ENCODE data around the gene TIGD6.

TIGD6 gene

DNA sequence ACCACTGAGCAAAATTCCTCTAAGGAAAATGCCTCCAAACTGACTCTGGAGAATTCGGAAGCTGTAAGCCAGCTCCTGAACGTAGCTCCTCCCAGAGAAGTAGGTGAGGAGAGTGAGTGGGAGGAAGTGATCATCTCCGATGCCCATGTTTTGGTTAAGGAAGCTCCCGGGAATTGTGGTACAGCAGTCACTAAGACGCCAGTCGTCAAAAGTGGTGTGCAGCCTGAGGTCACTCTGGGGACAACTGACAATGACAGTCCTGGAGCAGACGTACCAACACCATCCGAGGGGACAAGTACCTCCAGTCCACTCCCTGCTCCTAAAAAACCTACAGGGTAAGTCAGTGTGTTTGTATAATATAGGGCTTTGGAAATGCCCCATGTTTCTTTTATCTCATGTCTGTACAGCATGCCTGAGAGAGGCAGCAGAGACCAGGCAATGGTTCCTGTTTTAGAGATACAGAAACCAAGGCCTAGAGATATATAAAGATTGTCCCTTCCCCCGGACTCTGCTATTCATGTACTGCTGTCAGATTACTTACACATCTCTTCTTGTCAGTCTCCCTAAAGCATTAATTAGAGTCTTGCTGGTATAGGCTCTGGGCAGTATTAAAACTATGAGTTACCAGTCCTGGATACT, 24.0 kb upstream of the TIGD6 start:
- Histone ChIP-seq H3K36me3 (ENCODE audit: insufficient read depth, low read length) (peaks cover 15% of the 10 kb centered on the region), H3K9ac (ENCODE audit: low read depth, low read length) (no peak overlapping the region), H3K9me3 (ENCODE audit: control insufficient read depth, insufficient read depth, low read length) (no peaks in the 10 kb centered on the region), H3K4me1 (ENCODE audit: insufficient read depth, low read length) (peaks cover 25% of the 10 kb centered on the region)

DNA sequence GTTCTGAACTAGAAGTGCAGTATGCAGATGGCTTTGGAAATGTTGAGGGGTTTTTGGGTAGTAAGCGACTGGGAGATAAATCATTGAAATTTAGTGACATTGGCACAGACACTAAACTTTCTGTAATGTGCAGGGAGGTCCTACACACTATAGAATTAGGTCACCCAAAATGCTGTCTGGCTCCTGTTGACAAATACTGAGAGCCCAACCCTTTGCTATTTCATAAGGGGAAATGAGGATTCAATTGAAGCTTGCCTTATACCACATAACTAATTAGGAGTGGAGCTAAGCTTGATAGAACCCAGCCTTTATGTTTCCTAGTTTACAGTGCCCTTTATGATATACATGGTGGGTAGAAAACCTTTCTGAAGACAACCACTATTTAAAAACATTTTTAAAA, 22.7 kb upstream of the TIGD6 start:
- Histone ChIP-seq H3K9me3 (ENCODE audit: control insufficient read depth, insufficient read depth, low read length) (no peaks in the 10 kb centered on the region), H3K9ac (ENCODE audit: low read depth, low read length) (no peak overlapping the region), H3K4me1 (ENCODE audit: insufficient read depth, low read length) (peaks cover 25% of the 10 kb centered on the region), H3K36me3 (ENCODE audit: insufficient read depth, low read length) (peaks cover 18% of the 10 kb centered on the region)

DNA sequence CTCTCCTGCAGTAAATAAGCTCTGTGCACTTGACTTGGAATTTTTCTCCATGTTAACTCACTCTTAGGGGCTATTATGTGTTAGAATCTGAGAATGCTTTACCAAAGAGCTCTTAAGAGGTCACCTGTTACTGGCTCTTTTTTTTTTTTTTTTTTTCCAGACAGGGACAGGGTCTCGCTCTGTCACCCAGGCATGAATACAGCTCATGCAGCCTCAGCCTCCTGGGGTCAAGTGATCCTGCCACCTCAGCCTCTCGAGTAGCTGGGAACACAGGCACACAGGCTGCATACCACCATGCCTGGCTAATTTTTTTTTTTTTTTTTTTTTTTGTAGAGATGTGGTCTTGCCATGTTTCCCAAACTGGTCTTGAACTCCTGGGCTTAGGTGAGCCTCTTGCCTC, 22.2 kb upstream of the TIGD6 start:
- peaks cover 25% of the 10 kb centered on the region for H3K4me1 ChIP-seq (ENCODE audit: insufficient read depth, low read length)
- H3K9me3 ChIP-seq (ENCODE audit: control insufficient read depth, insufficient read depth, low read length), result no peaks in the 10 kb centered on the region
- no peak overlapping the region for H3K9ac ChIP-seq (ENCODE audit: low read depth, low read length)
- peaks cover 18% of the 10 kb centered on the region for H3K36me3 ChIP-seq (ENCODE audit: insufficient read depth, low read length)

DNA sequence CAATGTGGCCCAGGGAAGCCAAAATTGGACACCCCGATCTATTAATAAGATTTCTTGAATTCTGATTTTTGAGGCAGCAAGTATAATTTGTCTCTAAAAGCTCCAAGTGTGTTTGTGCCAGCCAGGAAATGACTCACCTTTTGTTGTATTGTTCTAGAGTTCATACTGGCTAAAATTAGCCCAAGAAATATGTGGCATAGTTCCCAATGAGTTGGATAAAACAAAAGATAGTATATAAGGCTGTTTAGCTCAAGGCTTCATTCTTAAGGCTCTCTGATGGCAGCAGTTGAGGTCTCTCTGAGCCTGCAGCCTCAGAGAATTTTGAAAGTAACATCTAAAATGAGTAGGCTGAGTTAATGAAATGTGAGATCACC, 21.7 kb upstream of the TIGD6 start:
- H3K4me1 ChIP-seq (ENCODE audit: insufficient read depth, low read length), result peaks cover 25% of the 10 kb centered on the region
- peaks cover 20% of the 10 kb centered on the region for H3K36me3 ChIP-seq (ENCODE audit: insufficient read depth, low read length)
- H3K9me3 ChIP-seq (ENCODE audit: control insufficient read depth, insufficient read depth, low read length), result no peaks in the 10 kb centered on the region
- H3K9ac ChIP-seq (ENCODE audit: low read depth, low read length), result no peak overlapping the region

DNA sequence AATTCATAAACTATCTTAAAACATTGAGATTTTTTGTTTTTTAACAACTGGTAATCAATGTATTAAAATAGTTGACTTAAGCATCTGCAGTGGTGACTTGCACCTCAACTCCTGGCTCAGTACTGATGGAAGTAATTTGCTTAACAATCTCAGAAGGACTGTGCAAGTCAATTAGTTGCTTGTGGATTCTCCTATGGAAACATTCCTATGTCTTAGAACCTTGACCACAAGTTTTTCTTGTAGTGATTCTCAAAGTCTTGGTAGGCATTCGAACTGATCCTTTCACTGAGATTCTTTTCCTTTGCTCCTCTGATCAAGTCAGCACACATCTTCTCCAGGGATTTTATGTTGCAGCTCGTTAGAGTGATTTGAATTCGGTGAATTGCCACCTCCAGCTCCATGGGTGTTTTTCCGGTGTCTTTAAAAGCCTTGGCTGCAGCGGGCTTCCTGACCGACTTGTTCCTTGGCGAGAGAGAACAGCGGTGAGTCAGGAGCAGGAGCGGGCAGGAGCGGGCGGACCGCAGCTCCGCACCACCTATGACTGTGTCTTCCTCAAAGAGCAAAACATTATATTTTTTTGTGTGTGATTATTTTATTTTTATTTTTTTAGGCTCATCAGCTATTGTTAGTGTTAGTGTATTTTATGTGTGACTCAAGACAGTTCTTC, 21.2 kb upstream of the TIGD6 start:
- Histone ChIP-seq H3K4me1 (ENCODE audit: insufficient read depth, low read length) (peaks cover 25% of the 10 kb centered on the region), H3K9me3 (ENCODE audit: control insufficient read depth, insufficient read depth, low read length) (no peaks in the 10 kb centered on the region), H3K9ac (ENCODE audit: low read depth, low read length) (no peak overlapping the region), H3K36me3 (ENCODE audit: insufficient read depth, low read length) (peaks cover 20% of the 10 kb centered on the region)

DNA sequence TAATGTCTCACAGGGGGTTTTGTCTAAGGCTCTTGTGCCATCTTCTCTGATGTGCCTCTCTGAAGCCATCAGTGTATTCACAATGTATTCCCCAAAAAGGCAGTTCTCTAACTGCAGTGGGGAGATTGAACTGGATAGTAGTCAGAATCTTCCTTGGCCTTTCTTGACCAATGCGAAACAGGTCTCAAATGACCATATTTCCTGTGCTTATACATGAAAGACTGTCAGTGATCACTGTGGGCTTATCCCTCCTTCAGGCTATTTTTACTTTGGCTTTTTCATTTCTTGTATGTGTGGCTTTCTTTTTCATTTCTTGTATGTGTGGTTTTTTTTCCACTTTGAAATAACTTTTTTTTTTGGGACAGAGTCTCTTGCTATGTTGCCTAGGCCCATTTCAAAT, 19.8 kb upstream of the TIGD6 start:
- H3K36me3 ChIP-seq (ENCODE audit: insufficient read depth, low read length), result peaks cover 28% of the 10 kb centered on the region
- peaks cover 25% of the 10 kb centered on the region for H3K4me1 ChIP-seq (ENCODE audit: insufficient read depth, low read length)
- peaks cover 8% of the 10 kb centered on the region; the same call in 1 of the 2 replicates for H3K9me3 ChIP-seq (ENCODE audit: control insufficient read depth, insufficient read depth, low read length)

DNA sequence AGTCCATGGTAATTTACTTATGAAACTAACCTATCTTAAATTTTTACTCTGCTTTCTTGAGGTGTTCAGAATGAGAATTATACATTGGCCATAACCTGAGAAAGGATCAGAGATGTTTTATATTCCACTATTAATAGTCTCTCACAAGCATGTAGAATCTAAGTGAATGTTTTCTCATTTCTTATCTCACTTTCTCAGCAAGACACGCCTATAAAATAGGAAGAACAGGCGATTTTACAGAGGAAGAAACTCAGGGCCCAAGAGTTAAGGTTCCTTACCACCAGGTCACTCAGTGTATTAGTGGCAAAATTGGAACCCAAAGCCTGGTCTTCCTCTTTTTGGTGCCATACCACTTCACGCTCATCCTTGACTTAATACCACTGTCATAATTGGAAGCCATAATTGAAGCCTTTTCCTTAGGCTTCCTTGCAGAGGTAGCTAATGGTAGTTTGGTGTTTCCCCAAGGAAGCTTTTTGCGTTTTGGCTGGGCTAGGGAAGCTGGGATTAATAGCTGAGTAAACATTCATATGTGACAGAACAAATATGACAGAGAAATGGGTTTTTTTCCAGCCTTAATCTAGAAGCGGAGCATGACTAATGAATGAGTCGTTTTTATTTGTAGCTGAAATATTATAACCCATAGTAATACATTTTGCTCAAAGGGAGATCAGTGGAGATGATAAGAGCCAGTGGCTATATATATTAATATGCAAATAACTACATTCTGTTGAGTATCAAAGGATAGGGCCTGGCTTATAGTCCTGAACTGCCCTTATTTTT, 17.0 kb upstream of the TIGD6 start:
- Histone ChIP-seq H3K4me1 (ENCODE audit: insufficient read depth, low read length) (peaks cover 17% of the 10 kb centered on the region), H3K9ac (ENCODE audit: low read depth, low read length) (no peak overlapping the region)

More for the DNA sequence above, 19.8 kb upstream of the TIGD6 start:
- no peak overlapping the region for H3K9ac ChIP-seq (ENCODE audit: low read depth, low read length)

DNA sequence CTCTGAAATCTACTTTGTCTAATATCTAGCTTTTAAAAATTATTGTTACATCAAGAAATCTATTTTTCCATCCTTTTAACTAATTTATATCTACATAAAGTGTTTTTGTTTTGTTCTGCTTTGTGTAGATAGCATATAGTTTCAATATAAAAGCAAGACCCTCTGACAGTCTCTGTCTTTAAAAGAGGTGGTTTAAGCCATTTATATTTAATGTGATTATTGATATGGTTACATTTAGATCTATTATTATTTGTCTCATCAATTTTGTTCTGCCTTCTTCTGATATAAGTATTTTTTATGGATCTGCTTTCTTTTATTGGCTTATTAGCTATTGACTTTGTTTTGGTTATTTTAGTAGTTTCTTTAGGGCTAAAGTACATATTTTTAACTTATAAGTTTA, 16.1 kb upstream of the TIGD6 start:
- H3K9me3 ChIP-seq (ENCODE audit: control insufficient read depth, insufficient read depth, low read length), result peaks cover 10% of the 10 kb centered on the region; the same call in 1 of the 2 replicates
- no peak overlapping the region for H3K9ac ChIP-seq (ENCODE audit: low read depth, low read length)
- peaks cover 37% of the 10 kb centered on the region for H3K36me3 ChIP-seq (ENCODE audit: insufficient read depth, low read length)
- peaks cover 10% of the 10 kb centered on the region for H3K4me1 ChIP-seq (ENCODE audit: insufficient read depth, low read length)

More for the DNA sequence above, 17.0 kb upstream of the TIGD6 start:
- peaks cover 34% of the 10 kb centered on the region for H3K36me3 ChIP-seq (ENCODE audit: insufficient read depth, low read length)
- peaks cover 10% of the 10 kb centered on the region; the same call in 1 of the 2 replicates for H3K9me3 ChIP-seq (ENCODE audit: control insufficient read depth, insufficient read depth, low read length)

DNA sequence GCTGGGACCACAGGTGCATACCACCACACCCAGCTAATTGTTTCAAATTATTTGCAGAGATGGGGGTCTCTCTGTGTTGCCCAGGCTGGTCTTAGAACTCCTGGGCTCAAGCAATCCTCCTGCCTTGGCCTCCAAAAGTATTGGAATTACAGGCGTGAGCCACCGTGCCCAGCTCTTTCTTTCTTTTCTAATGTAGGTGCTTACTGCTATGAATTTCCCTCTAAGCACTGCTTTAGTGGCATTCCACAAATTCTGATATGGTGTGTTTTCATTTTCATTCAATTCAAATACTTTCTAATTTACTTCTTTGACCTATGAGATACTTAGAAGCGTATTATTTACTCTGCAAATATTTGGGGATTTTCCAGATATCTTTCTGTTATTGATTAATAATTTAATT, 15.0 kb upstream of the TIGD6 start:
- Histone ChIP-seq H3K36me3 (ENCODE audit: insufficient read depth, low read length) (peaks cover 40% of the 10 kb centered on the region), H3K9me3 (ENCODE audit: control insufficient read depth, insufficient read depth, low read length) (peaks cover 10% of the 10 kb centered on the region; the same call in 1 of the 2 replicates), H3K4me1 (ENCODE audit: insufficient read depth, low read length) (no peaks in the 10 kb centered on the region), H3K9ac (ENCODE audit: low read depth, low read length) (no peak overlapping the region)

DNA sequence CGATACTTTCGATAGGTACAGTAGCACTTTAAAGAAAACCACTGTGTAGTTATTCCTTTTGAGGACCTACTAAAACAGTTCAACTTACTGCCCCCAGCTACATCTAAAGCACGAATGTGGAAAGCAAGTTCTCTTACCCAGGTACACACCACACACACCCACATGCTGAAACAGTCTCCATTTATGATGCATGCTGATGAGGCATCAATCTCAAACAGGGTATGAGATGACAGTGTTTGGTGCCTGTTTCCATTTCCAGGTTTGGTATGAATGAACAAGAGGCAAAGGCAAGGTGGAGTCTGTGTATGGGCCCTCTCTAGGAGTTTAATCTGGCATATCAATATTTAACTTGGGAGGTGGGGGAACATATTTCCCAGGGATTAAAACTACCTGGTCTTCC, 14.0 kb upstream of the TIGD6 start:
- Histone ChIP-seq H3K4me1 (ENCODE audit: insufficient read depth, low read length) (no peaks in the 10 kb centered on the region), H3K9me3 (ENCODE audit: control insufficient read depth, insufficient read depth, low read length) (peaks cover 10% of the 10 kb centered on the region; the same call in 1 of the 2 replicates), H3K9ac (ENCODE audit: low read depth, low read length) (no peak overlapping the region), H3K36me3 (ENCODE audit: insufficient read depth, low read length) (peaks cover 38% of the 10 kb centered on the region)

DNA sequence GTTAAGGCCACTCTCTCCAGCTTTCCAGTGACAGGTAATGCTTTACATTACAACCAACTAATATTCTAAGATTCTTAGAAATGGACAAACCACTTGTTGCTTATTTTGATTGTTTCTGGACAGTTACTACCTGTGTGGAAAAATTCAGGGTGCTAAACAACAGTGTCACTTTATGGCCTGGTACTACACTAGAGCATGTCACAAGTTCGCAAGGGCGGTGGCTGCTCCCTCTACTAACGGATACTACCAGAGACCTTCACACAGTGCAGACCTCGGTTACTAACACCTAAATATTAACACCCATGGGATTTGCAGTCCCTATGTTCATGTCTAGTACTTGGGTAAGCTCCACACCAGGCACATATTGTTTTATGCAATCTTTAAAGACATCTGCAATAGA, 13.5 kb upstream of the TIGD6 start:
- no peaks in the 10 kb centered on the region for H3K4me1 ChIP-seq (ENCODE audit: insufficient read depth, low read length)
- H3K36me3 ChIP-seq (ENCODE audit: insufficient read depth, low read length), result peaks cover 39% of the 10 kb centered on the region
- no peak overlapping the region for H3K9ac ChIP-seq (ENCODE audit: low read depth, low read length)
- H3K9me3 ChIP-seq (ENCODE audit: control insufficient read depth, insufficient read depth, low read length), result peaks cover 10% of the 10 kb centered on the region; the same call in 1 of the 2 replicates

DNA sequence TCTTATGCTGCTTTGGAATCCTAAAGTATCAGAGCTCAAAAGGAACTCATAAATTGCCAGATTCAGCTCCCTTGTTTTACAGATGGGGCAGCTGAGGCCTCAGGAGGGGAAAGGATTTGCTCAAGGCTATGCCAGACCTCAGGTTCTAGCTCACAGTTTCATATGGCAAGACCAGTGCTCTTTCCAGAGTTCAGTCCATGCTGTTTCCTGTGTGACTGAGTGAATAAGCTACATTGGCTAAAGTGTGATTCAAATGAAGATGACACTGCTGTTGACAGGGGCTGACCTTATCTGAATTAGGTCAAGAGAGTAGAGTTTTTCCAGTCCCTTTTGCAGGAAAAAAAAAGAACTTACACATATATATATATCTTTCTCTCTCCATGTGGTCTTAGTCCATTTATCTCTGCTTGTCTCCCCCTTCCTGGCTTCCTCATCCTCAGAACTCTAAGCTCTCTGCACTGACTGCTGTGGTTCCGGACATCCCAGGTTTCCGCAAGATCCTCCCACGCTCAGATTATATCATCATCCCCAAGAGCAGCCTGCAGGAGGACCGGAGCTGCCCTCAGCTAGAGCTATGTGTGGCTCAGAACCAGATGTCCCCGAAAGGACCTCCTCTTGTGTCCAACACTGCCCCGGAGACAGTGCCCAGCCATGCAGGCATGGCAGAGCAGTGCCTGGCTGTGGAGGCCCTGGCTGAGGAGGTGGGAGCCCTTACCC, 9.4 kb upstream of the TIGD6 start:
- Histone ChIP-seq H3K4me1 (ENCODE audit: insufficient read depth, low read length) (no peaks in the 10 kb centered on the region), H3K36me3 (ENCODE audit: insufficient read depth, low read length) (peaks cover 29% of the 10 kb centered on the region), H3K9me3 (ENCODE audit: control insufficient read depth, insufficient read depth, low read length) (no peaks in the 10 kb centered on the region), H3K9ac (ENCODE audit: low read depth, low read length) (no peak overlapping the region)

DNA sequence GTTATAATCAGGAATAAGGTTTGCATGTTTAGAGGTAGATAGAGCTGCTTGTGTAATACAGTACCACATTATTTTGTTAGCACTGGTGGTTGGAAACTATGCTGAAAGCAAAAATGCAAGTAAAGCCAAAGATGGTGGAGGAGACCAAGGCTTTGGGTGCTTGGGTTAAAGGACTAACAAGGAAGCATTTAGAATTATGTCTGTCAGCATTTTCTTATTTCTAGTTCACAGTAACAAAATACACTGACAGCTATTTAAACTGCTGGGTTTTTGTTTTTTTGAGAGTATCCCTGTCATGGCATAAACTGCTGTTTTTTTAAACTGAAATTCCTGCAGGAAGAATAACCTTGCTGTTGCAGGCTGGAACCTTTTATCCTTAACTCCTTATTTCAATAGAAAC, 6.6 kb upstream of the TIGD6 start:
- no peaks in the 10 kb centered on the region for H3K4me1 ChIP-seq (ENCODE audit: insufficient read depth, low read length)
- H3K9me3 ChIP-seq (ENCODE audit: control insufficient read depth, insufficient read depth, low read length), result no peaks in the 10 kb centered on the region
- peaks cover 12% of the 10 kb centered on the region for H3K36me3 ChIP-seq (ENCODE audit: insufficient read depth, low read length)
- H3K9ac ChIP-seq (ENCODE audit: low read depth, low read length), result no peak overlapping the region

DNA sequence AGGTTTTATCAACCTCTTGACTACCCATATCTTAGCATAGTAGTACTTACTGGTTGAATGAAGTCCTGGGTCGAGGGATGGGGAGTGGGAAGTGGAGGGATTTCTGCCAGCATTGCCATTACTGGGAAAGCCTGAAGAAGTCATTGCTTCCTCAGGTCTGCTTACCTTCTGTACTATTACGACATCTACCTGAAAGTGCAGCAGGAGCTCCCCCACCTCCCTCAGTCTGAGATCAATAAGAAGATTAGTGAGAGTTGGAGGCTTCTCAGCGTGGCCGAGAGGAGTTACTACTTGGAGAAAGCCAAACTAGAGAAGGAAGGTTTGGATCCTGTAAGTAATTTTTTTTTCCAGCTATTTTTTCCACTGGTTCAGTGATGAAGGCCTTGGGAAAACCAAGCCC, 5.9 kb upstream of the TIGD6 start:
- no peaks in the 10 kb centered on the region for H3K9me3 ChIP-seq (ENCODE audit: control insufficient read depth, insufficient read depth, low read length)
- no peaks in the 10 kb centered on the region for H3K4me1 ChIP-seq (ENCODE audit: insufficient read depth, low read length)
- no peak overlapping the region for H3K9ac ChIP-seq (ENCODE audit: low read depth, low read length)
- H3K36me3 ChIP-seq (ENCODE audit: insufficient read depth, low read length), result peaks cover 12% of the 10 kb centered on the region
